GM12872 (cell line): ENCODE results near the gene AP4S1.

ENCODE experiments used
- TF ChIP-seq, protein P1 (sequence below): IDR thresholded peaks from 3 replicates; pipeline ENCODE4 v1.5.1; 2011; ENCODE audit warnings: low read depth, mild to moderate bottlenecking, low read length, moderate library complexity; ENCODE audit not compliant: insufficient read depth

Gene AP4S1

DNA sequence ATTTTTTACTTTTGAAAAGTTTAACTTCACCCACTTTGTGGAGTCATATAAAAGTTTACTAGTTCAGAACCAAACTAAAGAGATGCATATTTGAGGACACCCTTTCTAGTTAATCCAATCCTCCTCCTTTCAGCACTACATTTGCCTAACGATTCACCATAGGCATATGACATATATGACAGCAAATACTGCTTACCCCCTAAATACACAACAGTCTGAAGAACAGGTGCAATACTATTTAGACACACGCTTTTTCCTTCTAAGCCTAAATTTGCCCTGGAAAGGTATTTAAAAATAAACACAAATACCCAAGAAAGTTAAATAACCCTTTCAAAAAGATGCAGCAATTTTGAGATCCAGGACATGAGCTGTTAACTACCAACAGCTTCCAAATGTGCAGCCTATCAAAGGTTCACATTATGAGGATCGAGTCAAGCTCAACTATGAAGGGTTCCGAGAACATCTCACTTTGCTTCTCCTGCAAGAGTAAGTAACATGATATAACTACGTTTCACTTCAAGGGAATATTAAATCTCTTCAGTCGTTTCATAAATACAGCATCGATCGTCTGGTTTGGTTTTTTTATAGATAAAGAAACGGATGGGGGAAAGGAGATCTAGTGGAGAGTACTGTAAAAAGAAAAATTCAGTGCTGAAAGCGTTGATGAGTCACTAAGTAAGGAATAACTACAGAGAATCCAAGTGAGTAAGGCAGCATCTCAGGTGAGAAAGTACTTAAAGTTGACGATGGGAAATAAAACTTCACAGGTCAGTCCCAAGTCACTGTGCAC, 677 bp upstream of the AP4S1 start:
- TF ChIP-seq, protein P1, sequence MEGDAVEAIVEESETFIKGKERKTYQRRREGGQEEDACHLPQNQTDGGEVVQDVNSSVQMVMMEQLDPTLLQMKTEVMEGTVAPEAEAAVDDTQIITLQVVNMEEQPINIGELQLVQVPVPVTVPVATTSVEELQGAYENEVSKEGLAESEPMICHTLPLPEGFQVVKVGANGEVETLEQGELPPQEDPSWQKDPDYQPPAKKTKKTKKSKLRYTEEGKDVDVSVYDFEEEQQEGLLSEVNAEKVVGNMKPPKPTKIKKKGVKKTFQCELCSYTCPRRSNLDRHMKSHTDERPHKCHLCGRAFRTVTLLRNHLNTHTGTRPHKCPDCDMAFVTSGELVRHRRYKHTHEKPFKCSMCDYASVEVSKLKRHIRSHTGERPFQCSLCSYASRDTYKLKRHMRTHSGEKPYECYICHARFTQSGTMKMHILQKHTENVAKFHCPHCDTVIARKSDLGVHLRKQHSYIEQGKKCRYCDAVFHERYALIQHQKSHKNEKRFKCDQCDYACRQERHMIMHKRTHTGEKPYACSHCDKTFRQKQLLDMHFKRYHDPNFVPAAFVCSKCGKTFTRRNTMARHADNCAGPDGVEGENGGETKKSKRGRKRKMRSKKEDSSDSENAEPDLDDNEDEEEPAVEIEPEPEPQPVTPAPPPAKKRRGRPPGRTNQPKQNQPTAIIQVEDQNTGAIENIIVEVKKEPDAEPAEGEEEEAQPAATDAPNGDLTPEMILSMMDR: no peak

DNA sequence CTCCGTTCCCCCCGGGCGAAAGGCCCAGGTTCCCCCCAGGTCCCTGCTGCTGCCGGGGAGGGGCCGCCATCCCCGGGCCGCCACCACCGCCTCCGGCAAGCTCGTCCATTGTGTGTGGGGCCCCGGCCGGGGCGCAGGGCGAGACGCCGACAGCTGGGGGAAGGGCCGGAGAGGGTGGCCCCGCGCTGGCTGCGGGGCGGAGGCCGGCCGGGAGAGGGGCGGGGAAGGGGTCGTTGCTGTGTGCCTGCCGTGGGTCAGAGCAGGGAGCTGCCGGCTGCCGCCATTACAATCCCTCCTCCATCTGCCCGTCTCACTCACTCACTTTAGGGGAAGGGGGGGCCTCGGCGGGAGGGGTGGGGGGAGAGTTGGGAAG, 614 bp downstream of the AP4S1 start, which contains the start of gene STRN3:
STRN3 (minus strand) TSS at position 303 of the 373 bp plus-strand sequence; CDS start at position 109, 194 bp downstream.
- TF ChIP-seq, protein P1: no peak

DNA sequence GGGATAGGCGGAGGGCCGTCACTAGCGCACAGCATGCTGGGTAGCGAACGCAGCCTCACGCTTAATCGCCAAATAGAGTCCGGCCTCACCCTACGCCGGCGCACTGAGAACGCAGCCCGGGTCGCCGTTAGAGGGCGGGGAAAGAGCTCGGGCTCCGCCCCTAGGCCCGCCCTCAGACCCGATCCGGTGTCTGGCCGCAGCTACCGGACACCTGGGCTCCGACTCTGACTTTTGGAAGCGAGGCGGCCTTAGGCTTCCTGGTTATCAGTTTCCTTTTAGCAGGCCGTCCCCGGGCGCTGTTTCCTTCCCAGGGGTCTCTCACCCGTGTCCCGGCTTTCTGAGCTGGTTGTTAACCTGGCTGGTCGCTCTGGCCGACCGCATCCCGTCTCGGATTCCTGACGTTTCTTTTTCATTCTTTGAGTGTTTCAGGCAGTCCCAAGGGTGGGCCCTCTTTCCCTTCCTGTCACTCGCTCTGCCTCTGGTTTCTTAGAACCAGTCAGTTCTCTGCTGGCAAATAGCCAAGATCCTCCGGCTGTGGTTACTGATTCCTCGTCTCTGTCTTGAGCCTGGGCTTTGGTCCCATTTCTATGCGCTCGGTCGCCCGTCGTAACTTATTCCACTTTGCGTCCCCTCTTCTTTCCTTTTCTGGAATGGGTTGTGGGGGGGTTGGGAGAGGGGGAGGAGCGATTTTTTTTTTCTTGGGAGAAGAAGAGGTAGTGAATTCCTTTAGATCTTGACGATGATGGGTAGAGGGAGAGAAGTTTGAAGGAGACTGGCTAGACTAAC, 1.2 kb downstream of the AP4S1 start:
- TF ChIP-seq, protein P1: no peak

DNA sequence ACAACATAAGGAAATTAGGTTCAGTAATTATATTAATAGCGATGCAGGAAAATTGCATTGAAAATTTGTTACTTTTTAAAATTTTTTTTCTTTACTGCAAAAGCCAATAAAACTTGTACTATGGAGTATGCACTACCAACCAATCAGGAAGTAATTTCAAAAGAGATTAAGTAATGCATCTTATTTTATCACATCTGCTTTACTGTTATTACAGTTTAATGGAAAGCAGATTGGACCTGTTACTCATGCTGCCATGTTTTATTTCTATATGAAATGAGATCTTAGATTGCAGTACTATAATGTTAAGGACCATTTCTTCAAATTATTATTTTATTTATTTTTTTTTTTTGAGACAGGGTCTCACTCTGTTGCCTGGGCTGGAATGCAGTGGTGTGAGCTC, 2.4 kb downstream of the AP4S1 start:
- TF ChIP-seq, protein P1: no peak

DNA sequence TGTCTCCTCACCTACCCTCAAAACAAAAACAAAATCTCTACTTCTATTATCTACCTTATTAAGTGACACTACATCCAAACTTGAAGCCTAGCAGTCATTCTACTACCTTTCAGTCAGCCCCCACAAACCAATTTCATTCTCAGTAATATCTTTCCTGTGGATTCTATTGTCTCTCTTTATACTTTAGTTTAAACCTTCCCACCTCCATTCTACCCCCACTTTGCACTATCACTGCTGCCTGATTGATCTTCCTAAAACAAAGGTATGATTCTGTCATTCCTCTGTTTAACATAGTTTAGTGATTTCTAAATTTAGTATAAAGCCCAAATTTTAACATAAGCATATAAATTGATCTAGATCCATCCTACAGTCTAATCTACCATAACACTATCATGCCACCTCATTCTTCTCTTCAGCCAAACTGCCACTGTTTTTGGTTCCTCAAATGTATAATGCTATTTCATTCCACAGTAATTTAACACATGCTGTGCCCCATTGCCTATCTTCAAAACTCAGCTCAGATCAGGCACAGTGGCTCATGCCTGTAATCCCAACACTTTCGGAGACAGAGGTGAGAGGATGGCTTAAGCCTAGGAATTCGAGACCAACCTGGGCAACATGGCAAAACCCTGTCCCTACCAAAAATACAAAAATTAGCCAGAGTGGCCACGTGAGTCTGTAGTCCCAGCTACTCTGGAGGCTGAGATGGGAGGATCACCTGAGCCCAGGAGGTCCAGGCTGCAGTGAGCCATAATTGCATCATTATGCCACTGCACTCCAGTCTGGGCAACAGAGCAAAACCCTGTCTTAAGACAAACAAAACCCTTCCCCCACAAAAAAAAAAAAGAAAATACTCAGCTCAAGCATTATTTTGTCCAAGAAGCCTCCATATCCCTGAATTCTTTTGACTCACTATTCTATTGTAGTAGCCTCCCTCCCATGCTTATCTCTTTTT, 3.8 kb downstream of the AP4S1 start:
- TF ChIP-seq, protein P1: no peak

DNA sequence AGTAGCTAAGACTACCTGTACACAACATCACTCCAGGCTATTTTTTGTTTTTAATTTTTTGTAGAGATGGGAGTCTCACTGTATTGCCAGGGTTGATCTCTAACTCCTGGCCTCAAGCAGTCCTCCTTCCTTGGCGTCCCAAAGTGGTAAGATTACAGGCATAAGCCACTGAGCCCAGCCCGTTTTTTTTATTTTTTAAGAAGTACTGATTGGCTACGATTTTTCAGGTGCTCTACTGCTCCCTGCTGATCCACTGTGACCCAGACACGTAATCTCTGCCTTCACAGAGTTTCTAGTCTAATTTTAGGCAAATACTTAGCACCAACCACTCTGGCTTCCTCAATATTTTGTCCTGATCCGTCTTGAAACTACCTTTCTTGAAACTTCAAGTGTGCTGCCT, 5.0 kb downstream of the AP4S1 start:
- TF ChIP-seq, protein P1: no peak
